Testis (tissue), 2 donors: ENCODE data around the gene E2F1.

Experiments
- POLR2A ChIP-seq: fragments of 450-650 bp; IDR thresholded peaks from one replicate; pipeline ENCODE4 v1.6.1; 2017; ENCODE audit warnings: antibody characterized with exemption, mild to moderate bottlenecking, moderate library complexity
- TF ChIP-seq, protein P1 (sequence below), 3 experiments: fragments of 450-650 bp in 2 of 3; fragments of 200-600 bp in 1 of 3; sonication (generic) in 1 of 3; IDR thresholded peaks; one replicate each; pipeline ENCODE4 v1.5.1; 2016 to 2019; ENCODE audit warnings: antibody characterized with exemption in 3 of 3, mild to moderate bottlenecking in 2 of 3, moderate library complexity in 1 of 3

- TF ChIP-seq, protein P1, sequence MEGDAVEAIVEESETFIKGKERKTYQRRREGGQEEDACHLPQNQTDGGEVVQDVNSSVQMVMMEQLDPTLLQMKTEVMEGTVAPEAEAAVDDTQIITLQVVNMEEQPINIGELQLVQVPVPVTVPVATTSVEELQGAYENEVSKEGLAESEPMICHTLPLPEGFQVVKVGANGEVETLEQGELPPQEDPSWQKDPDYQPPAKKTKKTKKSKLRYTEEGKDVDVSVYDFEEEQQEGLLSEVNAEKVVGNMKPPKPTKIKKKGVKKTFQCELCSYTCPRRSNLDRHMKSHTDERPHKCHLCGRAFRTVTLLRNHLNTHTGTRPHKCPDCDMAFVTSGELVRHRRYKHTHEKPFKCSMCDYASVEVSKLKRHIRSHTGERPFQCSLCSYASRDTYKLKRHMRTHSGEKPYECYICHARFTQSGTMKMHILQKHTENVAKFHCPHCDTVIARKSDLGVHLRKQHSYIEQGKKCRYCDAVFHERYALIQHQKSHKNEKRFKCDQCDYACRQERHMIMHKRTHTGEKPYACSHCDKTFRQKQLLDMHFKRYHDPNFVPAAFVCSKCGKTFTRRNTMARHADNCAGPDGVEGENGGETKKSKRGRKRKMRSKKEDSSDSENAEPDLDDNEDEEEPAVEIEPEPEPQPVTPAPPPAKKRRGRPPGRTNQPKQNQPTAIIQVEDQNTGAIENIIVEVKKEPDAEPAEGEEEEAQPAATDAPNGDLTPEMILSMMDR (IDR thresholded peaks at IDR 0.05), result no peak
- TF ChIP-seq POLR2A, result no peak
These were observed 10.3 kb upstream of the E2F1 start for GRCh38 chr20:33696448-33696847.
